Measurements from ENCODE around the gene KCNH6. TPM values are rescaled to one million over a fixed set of nuclear protein-coding genes. Genes with fewer than 3 reads are reported as not detected.

Gene KCNH6
- total and polyA plus RNA-seq, 4 donors = 0.09 TPM; not detected in 3

- Histone ChIP-seq H3K9me3 (ENCODE audit: control insufficient read depth in 4 of 4, low read length in 3 of 4) (no peaks in the 10 kb centered on the region), H3K27ac (ENCODE audit: low read depth in 1 of 2, low read length in 2 of 2) (no peak overlapping the region), H3K9ac (ENCODE audit: low read depth in 1 of 2, low read length in 2 of 2) (no peak overlapping the region), H3K36me3 (ENCODE audit: control insufficient read depth in 4 of 4, insufficient read depth in 3 of 4, low read depth in 1 of 4, low read length in 3 of 4) (no peaks in the 10 kb centered on the region), H3K27me3 (ENCODE audit: control insufficient read depth in 4 of 4, insufficient read depth in 4 of 4, low read length in 3 of 4) (no peaks in the 10 kb centered on the region), H3K4me1 (ENCODE audit: control insufficient read depth in 4 of 4, insufficient read depth in 4 of 4, low read length in 3 of 4) (no peaks in the 10 kb centered on the region), H3K4me3 (ENCODE audit: low read depth in 1 of 3, low read length in 3 of 3) (no peak overlapping the region)
- 96% methylated on average over 16 of the region's 16 CpGs for WGBS
- DNase-seq (ENCODE audit: low spot score) = no peak
- TF ChIP-seq FOXA1 (IDR thresholded peaks at IDR 0.05) (no peak), HNF4A (conservative IDR thresholded peaks at IDR 0.05) (no peak), ATF3 (IDR thresholded peaks at IDR 0.05) (no peak), RAD21 (IDR thresholded peaks at IDR 0.05) (no peak), YY1 (IDR thresholded peaks at IDR 0.05) (no peak), HNF4G (IDR thresholded peaks at IDR 0.05) (no peak), FOXA2 (IDR thresholded peaks at IDR 0.05) (no peak), EGR1 (IDR thresholded peaks at IDR 0.05; ENCODE audit: low read depth in 2 of 2) (no peak), CTCF (IDR thresholded peaks at IDR 0.05; ENCODE audit: low read depth, low read length, missing input control) (no peak), ZBTB33 (IDR thresholded peaks at IDR 0.05) (no peak), RXRA (IDR thresholded peaks at IDR 0.05) (no peak)
Measured at GRCh38 chr17:63483655-63484575, 39.2 kb upstream of the KCNH6 start.

GRCh38 chr17:63486317-63487013 lies 36.7 kb upstream of the KCNH6 start:
- Histone ChIP-seq H3K27me3 (ENCODE audit: control insufficient read depth in 4 of 4, insufficient read depth in 4 of 4, low read length in 3 of 4) (no peaks in the 10 kb centered on the region), H3K4me1 (ENCODE audit: control insufficient read depth in 4 of 4, insufficient read depth in 4 of 4, low read length in 3 of 4) (no peaks in the 10 kb centered on the region), H3K36me3 (ENCODE audit: control insufficient read depth in 4 of 4, insufficient read depth in 3 of 4, low read depth in 1 of 4, low read length in 3 of 4) (no peaks in the 10 kb centered on the region), H3K27ac (ENCODE audit: low read depth in 1 of 2, low read length in 2 of 2) (no peak overlapping the region), H3K9ac (ENCODE audit: low read depth in 1 of 2, low read length in 2 of 2) (no peak overlapping the region), H3K4me3 (ENCODE audit: low read depth in 1 of 3, low read length in 3 of 3) (no peak overlapping the region), H3K9me3 (ENCODE audit: control insufficient read depth in 4 of 4, low read length in 3 of 4) (no peaks in the 10 kb centered on the region)
- DNase-seq (ENCODE audit: low spot score) = no peak
- WGBS = 85% methylated on average over 12 of the region's 12 CpGs
- TF ChIP-seq ATF3 (IDR thresholded peaks at IDR 0.05) (no peak), SP1 (IDR thresholded peaks at IDR 0.05) (no peak), FOXA1 (IDR thresholded peaks at IDR 0.05) (no peak), REST (IDR thresholded peaks at IDR 0.05) (no peak), TAF1 (conservative IDR thresholded peaks at IDR 0.05) (no peak), RXRA (IDR thresholded peaks at IDR 0.05) (no peak), HNF4G (IDR thresholded peaks at IDR 0.05) (no peak), FOXA2 (IDR thresholded peaks at IDR 0.05) (no peak), NR2F2 (IDR thresholded peaks at IDR 0.05) (no peak), MAX (IDR thresholded peaks at IDR 0.05) (no peak), ZBTB33 (IDR thresholded peaks at IDR 0.05) (no peak), RAD21 (IDR thresholded peaks at IDR 0.05) (no peak), YY1 (IDR thresholded peaks at IDR 0.05) (no peak), EGR1 (IDR thresholded peaks at IDR 0.05; ENCODE audit: low read depth in 2 of 2) (no peak), HNF4A (conservative IDR thresholded peaks at IDR 0.05) (no peak)
